GM21360 (cell line): ENCODE data around the gene ZBTB7A.
"Not testable (repeated sequence)": the region's sequence is repeated elsewhere in the genome, so short reads cannot be mapped to it uniquely, and the experiment has no call there.

Source experiments
- ATAC-seq: cut with Tn5 transposase; IDR thresholded peaks from one replicate; pipeline ENCODE4 v1.9.1; 2021; ENCODE audit warnings: mild to moderate bottlenecking, moderate library complexity; ENCODE audit not compliant: unreplicated experiment

Gene ZBTB7A

GRCh38 chr19:4018775-4019504, 47.8 kb downstream of the ZBTB7A start:
- no peak for ATAC-seq

GRCh38 chr19:4018140-4018613, 48.5 kb downstream of the ZBTB7A start:
- no peak for ATAC-seq

- ATAC-seq: no peak
Measured at GRCh38 chr19:4016903-4017638, 49.6 kb downstream of the ZBTB7A start.

- ATAC-seq: no peak
Measured at GRCh38 chr19:4016486-4016885, 50.2 kb downstream of the ZBTB7A start.

- no peak for ATAC-seq
Measured at GRCh38 chr19:4015705-4016402, 50.8 kb downstream of the ZBTB7A start.

GRCh38 chr19:4014541-4015491, 51.9 kb downstream of the ZBTB7A start:
- ATAC-seq: no peak

- ATAC-seq: no peak
Measured at GRCh38 chr19:4013886-4014540, 52.7 kb downstream of the ZBTB7A start.

GRCh38 chr19:4012975-4013634, 53.6 kb downstream of the ZBTB7A start:
- ATAC-seq: no peak

GRCh38 chr19:4012092-4012974, 54.4 kb downstream of the ZBTB7A start:
- no peak for ATAC-seq

- not testable (repeated sequence) for ATAC-seq
Measured at GRCh38 chr19:4011430-4011829, 55.3 kb downstream of the ZBTB7A start.

- ATAC-seq: no peak
Measured at GRCh38 chr19:4010808-4011110, 55.9 kb downstream of the ZBTB7A start.

GRCh38 chr19:4009990-4010807, 56.5 kb downstream of the ZBTB7A start:
- ATAC-seq: no peak

GRCh38 chr19:4007836-4008539, 58.7 kb downstream of the ZBTB7A start:
- ATAC-seq: peak; percentile 23

- peak; percentile 69 for ATAC-seq
Measured at GRCh38 chr19:4007021-4007835, 59.5 kb downstream of the ZBTB7A start, which contains the start of gene PIAS4. Gene PIAS4, plus strand, starts transcription at chr19:4007736. Its CDS starts 25 bp downstream, at chr19:4007761.

- ATAC-seq: not testable (repeated sequence)
Measured at GRCh38 chr19:4005436-4005835, 61.3 kb downstream of the ZBTB7A start.

GRCh38 chr19:4000798-4001197, 65.9 kb downstream of the ZBTB7A start:
- not testable (repeated sequence) for ATAC-seq
